ENCODE measurements around the gene GPR135. TPM values are rescaled to one million over a fixed set of nuclear protein-coding genes. Genes with fewer than 3 reads are reported as not detected.

The GPR135 gene
- total RNA-seq, 1 donor from 2014 or later, result 2.2 TPM

DNA sequence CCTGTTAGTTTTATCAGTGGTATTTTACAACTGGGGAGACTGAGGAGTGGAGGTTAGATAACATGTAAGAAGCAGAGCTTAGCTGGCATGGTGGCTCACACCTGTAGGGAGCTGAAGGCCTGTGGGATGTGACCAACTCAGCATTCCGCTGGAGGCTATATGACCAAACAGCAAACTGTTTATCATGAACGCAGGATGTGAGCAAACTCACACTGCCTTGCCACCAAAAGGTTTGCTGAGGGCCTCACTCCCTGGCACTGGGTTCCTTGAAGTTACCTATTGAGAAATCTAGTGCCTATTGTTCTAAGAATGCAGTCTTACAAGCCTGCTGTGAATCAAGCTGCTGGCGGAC lies 42.5 kb upstream of the GPR135 start:
- H3K4me1 ChIP-seq, result no peaks in the 10 kb centered on the region
- peaks cover 25% of the 10 kb centered on the region for H3K36me3 ChIP-seq
- no peak overlapping the region for H3K4me3 ChIP-seq
- peaks cover 16% of the 10 kb centered on the region for H3K27me3 ChIP-seq (ENCODE audit: low read depth)
- intact Hi-C loops (cut with micrococcal nuclease), result no loop called here
- H3K9me3 ChIP-seq (replicated peaks), result no peaks in the 10 kb centered on the region
- no peak for TF ChIP-seq CTCF (IDR thresholded peaks at IDR 0.05; ENCODE audit: borderline replicate concordance)
- no peak overlapping the region for H3K27ac ChIP-seq (replicated peaks)
- DNase-seq, result no peak

DNA sequence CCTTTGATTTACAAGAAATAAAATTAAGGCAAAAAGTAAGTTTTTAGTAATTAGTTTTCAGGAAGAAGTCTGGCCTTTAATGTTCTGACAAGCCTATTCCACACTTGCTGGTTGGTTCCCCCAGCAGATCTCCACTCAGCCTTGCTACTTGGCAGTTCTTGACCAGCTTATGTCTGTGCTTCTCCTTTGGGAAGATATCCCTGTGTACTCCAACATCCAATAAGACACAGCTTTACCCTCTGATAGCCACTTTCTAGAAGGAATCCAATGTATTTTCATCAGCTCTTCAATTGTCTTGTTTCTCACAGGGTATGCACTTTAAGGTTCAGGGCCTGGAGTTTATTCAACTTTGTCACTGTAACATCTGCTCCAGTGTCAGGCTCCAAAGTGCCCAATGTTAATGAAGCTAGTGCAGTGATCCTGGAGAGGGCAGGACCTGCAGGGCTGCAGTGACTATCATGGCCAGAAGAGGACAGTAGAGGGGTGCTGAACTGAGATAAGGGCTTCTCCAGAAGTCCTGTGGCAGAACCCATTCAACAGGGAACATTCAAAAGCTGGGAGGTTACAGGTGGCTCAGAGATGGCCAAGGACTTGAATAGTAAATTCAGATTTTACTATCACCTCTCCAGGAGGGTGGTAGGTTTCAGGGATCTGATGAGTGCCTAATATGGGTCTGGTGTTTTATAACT lies 42.0 kb upstream of the GPR135 start:
- DNase-seq, result peak; percentile 24
- intact Hi-C loops (cut with micrococcal nuclease), result no loop called here

GRCh38 chr14:59503256-59503655 lies 38.1 kb upstream of the GPR135 start:
- no peak for DNase-seq
- Histone ChIP-seq H3K27me3 (ENCODE audit: low read depth) (no peaks in the 10 kb centered on the region), H3K4me1 (peaks cover 11% of the 10 kb centered on the region), H3K36me3 (peaks cover 50% of the 10 kb centered on the region), H3K27ac (replicated peaks) (no peak overlapping the region), H3K9me3 (replicated peaks) (no peaks in the 10 kb centered on the region), H3K4me3 (no peak overlapping the region)
- intact Hi-C loops (cut with micrococcal nuclease), result no loop called here
- no peak for TF ChIP-seq CTCF (IDR thresholded peaks at IDR 0.05; ENCODE audit: borderline replicate concordance)

More for the DNA sequence above, 42.0 kb upstream of the GPR135 start:
- Histone ChIP-seq H3K4me1 (no peaks in the 10 kb centered on the region), H3K36me3 (peaks cover 25% of the 10 kb centered on the region), H3K4me3 (no peak overlapping the region), H3K27ac (replicated peaks) (no peak overlapping the region), H3K9me3 (replicated peaks) (no peaks in the 10 kb centered on the region), H3K27me3 (ENCODE audit: low read depth) (peaks cover 15% of the 10 kb centered on the region)
- TF ChIP-seq CTCF (IDR thresholded peaks at IDR 0.05; ENCODE audit: borderline replicate concordance), result peak; percentile 77

DNA sequence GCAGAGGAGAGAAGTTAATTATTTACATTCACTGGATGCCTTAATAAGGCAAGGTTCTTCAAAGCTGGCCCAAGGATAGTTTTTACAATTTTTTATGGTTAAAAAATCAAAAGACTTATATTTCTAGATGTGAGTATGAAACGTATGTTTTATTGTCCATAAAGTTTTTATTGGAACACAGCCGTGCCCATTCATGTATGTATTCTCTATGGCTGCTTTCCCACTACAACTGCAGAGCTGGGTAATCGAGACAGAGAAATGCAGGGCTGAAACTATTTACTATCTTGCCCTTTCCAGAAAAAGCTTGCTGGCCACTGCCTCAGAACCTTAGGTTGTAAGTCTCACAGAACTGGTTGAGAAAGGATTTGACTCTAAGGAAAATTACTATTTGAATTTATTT lies 35.6 kb upstream of the GPR135 start:
- DNase-seq, result no peak
- H3K4me1 ChIP-seq, result peaks cover 11% of the 10 kb centered on the region
- no peak for TF ChIP-seq CTCF (IDR thresholded peaks at IDR 0.05; ENCODE audit: borderline replicate concordance)
- H3K9me3 ChIP-seq (replicated peaks), result no peaks in the 10 kb centered on the region
- H3K27me3 ChIP-seq (ENCODE audit: low read depth), result no peaks in the 10 kb centered on the region
- H3K36me3 ChIP-seq, result peaks cover 71% of the 10 kb centered on the region
- H3K27ac ChIP-seq (replicated peaks), result no peak overlapping the region
- no peak overlapping the region for H3K4me3 ChIP-seq
- intact Hi-C loops (cut with micrococcal nuclease), result no loop called here

- no peak for TF ChIP-seq CTCF (IDR thresholded peaks at IDR 0.05; ENCODE audit: borderline replicate concordance)
- Histone ChIP-seq H3K4me1 (peaks cover 17% of the 10 kb centered on the region), H3K27ac (replicated peaks) (no peak overlapping the region), H3K9me3 (replicated peaks) (no peaks in the 10 kb centered on the region), H3K27me3 (ENCODE audit: low read depth) (no peaks in the 10 kb centered on the region), H3K36me3 (peaks cover 89% of the 10 kb centered on the region), H3K4me3 (no peak overlapping the region)
- no peak for DNase-seq
- intact Hi-C loops (cut with micrococcal nuclease), result no loop called here
Observed at GRCh38 chr14:59492384-59492783, 27.2 kb upstream of the GPR135 start.

Measured in left ventricle myocardium inferior (tissue), 1 donor.